Ovary (tissue), 9 donors: ENCODE data around the gene GAS2L2. TPM values are rescaled to one million over a fixed set of nuclear protein-coding genes. Genes with fewer than 3 reads are reported as not detected.

Experiments
- DNase-seq, 5 donors: peaks; one replicate each; pipeline ENCODE4 v3.0.0-alpha.2; 2019 to 2020
- H3K27ac ChIP-seq, 2 donors: fragments of 200-600 bp; one replicate each; pipeline versions ENCODE4 v1.5.1 to v1.8.0; 2019 to 2022
- H3K27me3 ChIP-seq: fragments of 200-600 bp; one replicate; pipeline ENCODE4 v1.8.0; 2022
- H3K36me3 ChIP-seq: fragments of 200-600 bp; sonication (generic); one replicate; pipeline ENCODE4 v1.5.1; 2019
- H3K4me1 ChIP-seq: one replicate; pipeline ENCODE4 v1.8.1; 2013; ENCODE audit warnings: mild to moderate bottlenecking, moderate library complexity; ENCODE audit not compliant: insufficient read depth
- H3K4me3 ChIP-seq: fragments of 200-600 bp; sonication (generic); one replicate; pipeline ENCODE4 v1.5.1; 2017
- H3K9me3 ChIP-seq, 2 donors: fragments of 200-600 bp in 1 of 2; sonication (generic) in 1 of 2; one replicate each; pipeline versions ENCODE4 v1.5.1 to v1.8.1; 2013 to 2019; ENCODE audit warnings: mild to moderate bottlenecking in 1 of 2, moderate library complexity in 1 of 2
- EP300 ChIP-seq: sonication (generic); formaldehyde crosslinking; IDR thresholded peaks from one replicate; pipeline ENCODE4 v1.6.1; 2017; ENCODE audit warnings: antibody characterized with exemption
- POLR2A ChIP-seq: fragments of 450-650 bp; IDR thresholded peaks from one replicate; pipeline ENCODE4 v1.6.1; 2017; ENCODE audit warnings: antibody characterized with exemption, mild to moderate bottlenecking, moderate library complexity
- WGBS, 3 donors: extraction: QIAGEN DNeasy Blood & Tissue Kit in 1 of 3; methylation state at CpG; one replicate each; pipeline versions ENCODE4 v1.1.5 to v1.1.7; 2013 to 2017; 5-methylcytosine and 5-hydroxymethylcytosine counted together
- intact Hi-C, 4 donors: fragments of 100-400 bp; cut with DNase I; formaldehyde crosslinking; loops; one replicate each; pipeline versions ENCODE4 v1.11.0 to v1.15.1; 2022 to 2023
- polyA plus RNA-seq, 2 donors: library from polyadenylated mRNA; stranded (reverse); fragments of 200-250 nt in 1 of 2; fragments of 350-450 nt in 1 of 2; fragmentation: Illumina TruSeq in 1 of 2; extraction: RNeasy Lipid Tissue Mini Kit (QIAGEN cat#74804) in 1 of 2; gene quantifications; one replicate each; pipeline ENCODE4 v1.2.3, GENCODE V29; 2013 to 2014
- total RNA-seq, 7 donors: library from RNA; depleted of rRNA in 2 of 7; stranded (reverse); fragments of >200 nt in 2 of 7; fragmentation: NEBNext Ultra II Directional in 3 of 7; extraction: Animal tissue kit (Norgen Biotek cat#: 25700) in 3 of 7; gene quantifications; one replicate each; pipeline versions ENCODE4 v1.1.0 to v1.2.4, GENCODE V29; 2016 to 2023
- TF ChIP-seq, protein P1 (sequence below), 3 donors: fragments of 450-650 bp in 2 of 3; fragments of 200-600 bp in 1 of 3; IDR thresholded peaks; one replicate each; pipeline versions ENCODE4 v1.5.1 to v1.8.0; 2016 to 2022; ENCODE audit warnings: antibody characterized with exemption in 3 of 3, mild to moderate bottlenecking in 1 of 3
- donor health status: DM: no; HTN: no; CAD: no; lungs with moderate emphysema.
- donor health status: DM: no; HTN: no; CAD: no.
- donor health status: Bipolar disorder and iron deficiency.
- donor health status: DM: yes; HTN: yes; CAD: no.
- donor health status: DM: no; HTN: no; CAD: no.
- donor health status: DM: yes; HTN: yes; CAD: no.

GAS2L2 gene
- total and polyA plus RNA-seq, 9 donors, result 0.02 to 9.0 (median 0.61) TPM; not detected in 3

- H3K4me3 ChIP-seq, result no peak overlapping the region
- H3K27me3 ChIP-seq, result no peaks in the 10 kb centered on the region
- H3K36me3 ChIP-seq, result no peaks in the 10 kb centered on the region
- 84 to 91% (median 86%) methylated on average over 20 of the region's 20 CpGs for WGBS, 3 donors
- intact Hi-C loops, result no loop called here
- TF ChIP-seq, protein P1, sequence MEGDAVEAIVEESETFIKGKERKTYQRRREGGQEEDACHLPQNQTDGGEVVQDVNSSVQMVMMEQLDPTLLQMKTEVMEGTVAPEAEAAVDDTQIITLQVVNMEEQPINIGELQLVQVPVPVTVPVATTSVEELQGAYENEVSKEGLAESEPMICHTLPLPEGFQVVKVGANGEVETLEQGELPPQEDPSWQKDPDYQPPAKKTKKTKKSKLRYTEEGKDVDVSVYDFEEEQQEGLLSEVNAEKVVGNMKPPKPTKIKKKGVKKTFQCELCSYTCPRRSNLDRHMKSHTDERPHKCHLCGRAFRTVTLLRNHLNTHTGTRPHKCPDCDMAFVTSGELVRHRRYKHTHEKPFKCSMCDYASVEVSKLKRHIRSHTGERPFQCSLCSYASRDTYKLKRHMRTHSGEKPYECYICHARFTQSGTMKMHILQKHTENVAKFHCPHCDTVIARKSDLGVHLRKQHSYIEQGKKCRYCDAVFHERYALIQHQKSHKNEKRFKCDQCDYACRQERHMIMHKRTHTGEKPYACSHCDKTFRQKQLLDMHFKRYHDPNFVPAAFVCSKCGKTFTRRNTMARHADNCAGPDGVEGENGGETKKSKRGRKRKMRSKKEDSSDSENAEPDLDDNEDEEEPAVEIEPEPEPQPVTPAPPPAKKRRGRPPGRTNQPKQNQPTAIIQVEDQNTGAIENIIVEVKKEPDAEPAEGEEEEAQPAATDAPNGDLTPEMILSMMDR (IDR thresholded peaks at IDR 0.05), result no peak
- TF ChIP-seq POLR2A (no peak), EP300 (no peak)
- H3K27ac ChIP-seq, result no peak overlapping the region
- H3K9me3 ChIP-seq, result no peaks in the 10 kb centered on the region
- DNase-seq, result no peak
- H3K4me1 ChIP-seq, result no peaks in the 10 kb centered on the region
Observed at GRCh38 chr17:35773129-35773528, 20.1 kb upstream of the GAS2L2 start.

DNA sequence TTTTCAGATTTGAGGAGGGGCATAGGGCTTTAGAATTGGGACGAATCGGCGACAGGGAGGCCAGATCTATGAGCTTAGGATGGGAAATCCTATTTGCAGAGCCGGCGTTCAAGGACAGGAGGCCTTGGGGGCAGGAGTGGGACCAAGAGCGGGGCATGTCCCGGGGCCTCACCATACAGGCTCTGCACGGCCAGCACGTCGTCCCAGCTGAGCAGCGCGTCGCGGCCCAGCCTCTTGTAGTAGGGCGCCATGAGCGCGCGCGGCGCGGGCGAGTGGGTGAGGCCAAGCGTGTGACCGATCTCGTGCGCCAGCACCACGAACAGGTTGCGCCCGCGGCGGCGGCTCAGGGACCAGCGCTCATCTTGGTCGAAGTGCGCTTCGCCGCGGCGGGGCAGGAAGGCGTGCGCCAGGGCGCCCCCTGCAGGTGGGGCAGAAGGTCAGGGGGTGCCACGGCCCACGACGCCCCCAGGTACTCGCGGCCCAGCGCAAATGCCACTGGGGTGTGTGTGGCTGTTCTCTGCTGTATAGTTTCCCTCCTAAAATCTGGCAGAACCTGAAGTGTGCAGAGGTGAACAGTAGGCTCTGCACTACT is 17.0 kb upstream of the GAS2L2 start:
- intact Hi-C loops, result loop anchor here in 1 of 4 donors (5.0 to 10.0 kb wide), 2 partner anchors 37 to 715 kb away; partner anchors contain the start of genes TAF15 and ZNHIT3
- no peaks in the 10 kb centered on the region for H3K9me3 ChIP-seq
- TF ChIP-seq POLR2A, result no peak
- no peak for TF ChIP-seq EP300
- TF ChIP-seq, protein P1 (IDR thresholded peaks at IDR 0.05), result no peak
- 91 to 93% (median 91%) methylated on average over 48 of the region's 48 CpGs for WGBS, 3 donors
- H3K4me3 ChIP-seq, result no peak overlapping the region
- no peak for DNase-seq
- H3K27ac ChIP-seq, result no peak overlapping the region
- no peaks in the 10 kb centered on the region for H3K27me3 ChIP-seq
- no peaks in the 10 kb centered on the region for H3K4me1 ChIP-seq
- no peaks in the 10 kb centered on the region for H3K36me3 ChIP-seq

DNA sequence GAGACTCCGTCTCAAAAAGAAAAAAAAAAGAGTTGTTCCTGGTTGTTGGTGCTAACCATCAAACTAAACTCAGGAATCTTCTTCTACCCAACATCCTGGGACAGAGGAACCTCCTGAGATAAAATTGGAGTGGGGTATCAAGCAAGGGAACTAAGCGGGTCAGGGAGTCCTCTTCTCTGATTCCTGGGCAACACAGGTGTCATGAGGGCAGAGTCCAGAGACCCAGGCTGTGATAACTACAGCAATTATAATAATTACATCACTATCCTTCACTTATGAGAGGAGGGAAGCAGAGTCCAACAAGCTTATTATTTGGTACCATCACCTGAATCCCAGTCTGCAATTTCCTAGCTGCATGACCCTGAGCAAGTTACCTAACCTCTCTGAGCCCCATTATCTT is 15.8 kb upstream of the GAS2L2 start:
- Histone ChIP-seq H3K36me3 (no peaks in the 10 kb centered on the region), H3K27ac (no peak overlapping the region), H3K4me3 (no peak overlapping the region), H3K27me3 (no peaks in the 10 kb centered on the region), H3K4me1 (peaks cover 3% of the 10 kb centered on the region), H3K9me3 (no peaks in the 10 kb centered on the region)
- WGBS, 3 donors, result 88 to 89% (median 89%) methylated on average over 2 of the region's 2 CpGs
- no peak for DNase-seq
- intact Hi-C loops, result loop anchor here in 1 of 4 donors (5.0 to 10.0 kb wide), 2 partner anchors 39 to 716 kb away; partner anchors contain the start of genes TAF15 and ZNHIT3
- no peak for TF ChIP-seq EP300
- TF ChIP-seq, protein P1 (IDR thresholded peaks at IDR 0.05), result no peak
- TF ChIP-seq POLR2A, result no peak

DNA sequence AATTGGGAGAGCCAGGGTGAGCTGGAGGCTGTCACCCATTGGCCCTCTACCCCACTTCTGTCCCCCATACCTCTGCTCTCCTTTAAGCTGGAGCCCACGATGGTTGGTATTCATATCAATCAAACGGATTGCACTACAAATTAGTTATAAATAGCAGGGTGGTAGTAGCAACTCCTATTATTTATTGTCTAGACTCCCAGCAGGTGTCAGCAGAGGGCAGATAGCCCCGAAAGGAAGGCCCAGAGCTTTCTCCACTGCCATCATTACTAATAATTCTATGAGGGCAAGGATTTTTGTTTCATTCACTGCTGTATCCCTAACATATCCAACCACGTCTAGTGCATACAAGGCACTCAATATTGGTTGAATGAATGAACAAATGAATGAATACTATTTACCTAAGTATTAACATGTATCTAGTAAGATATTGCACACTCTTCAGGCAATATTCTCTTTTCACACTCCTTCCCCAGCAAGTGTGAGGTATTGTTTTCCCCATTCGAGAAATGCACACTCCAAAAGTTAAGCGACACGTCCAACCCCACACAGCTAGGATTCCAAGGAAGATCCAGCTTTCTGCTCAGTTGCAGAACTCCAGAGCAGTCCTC is 14.0 kb upstream of the GAS2L2 start:
- H3K4me3 ChIP-seq, result no peak overlapping the region
- TF ChIP-seq EP300, result no peak
- no peak for TF ChIP-seq POLR2A
- TF ChIP-seq, protein P1 (IDR thresholded peaks at IDR 0.05), result no peak
- peaks cover 3% of the 10 kb centered on the region for H3K4me1 ChIP-seq
- 46 to 53% (median 52%) methylated on average over 7 of the region's 7 CpGs for WGBS, 3 donors
- no peaks in the 10 kb centered on the region for H3K9me3 ChIP-seq
- H3K36me3 ChIP-seq, result no peaks in the 10 kb centered on the region
- intact Hi-C loops, result loop anchor here in 1 of 4 donors (5.0 to 10.0 kb wide), 2 partner anchors 40 to 718 kb away; partner anchors contain the start of genes TAF15 and ZNHIT3
- DNase-seq, result no peak
- H3K27ac ChIP-seq, result no peak overlapping the region
- no peaks in the 10 kb centered on the region for H3K27me3 ChIP-seq
